Endothelial cell of umbilical vein (primary cell): ENCODE results near the gene SPAG8. TPM values are rescaled to one million over a fixed set of nuclear protein-coding genes. Genes with fewer than 3 reads are reported as not detected.

Experiments
- BruUV-seq: library from RNA; stranded (reverse); fragments of 400-500 nt; replicated peaks from 2 replicates; lab custom pipeline; 2021; lab: Mats Ljungman, UMichigan
- CTCF ChIA-PET: fragments of 300-600, 350-600 bp; sonication (Branson Sonifier 250); formaldehyde crosslinking; loops from one replicate; lab custom pipeline; 2021; ENCODE audit warnings: antibody characterized with exemption, inconsistent platforms; lab: Charles Lee
- POLR2A ChIA-PET: fragments of 300-600, 350-600 bp; sonication (Branson Sonifier 250); formaldehyde crosslinking; loops from one replicate; lab custom pipeline; 2021; ENCODE audit warnings: antibody characterized with exemption, inconsistent platforms; lab: Charles Lee
- DNase-seq: peaks from one replicate; pipeline ENCODE4 v3.0.0-alpha.2; 2011; ENCODE audit warnings: low read depth, low spot score
- FAIRE-seq: peaks from 2 replicates; lab custom pipeline; 2011; peaks lifted over from hg19 to GRCh38; lab: Jason Lieb, UNC
- H2AFZ ChIP-seq: 2 replicates; pipeline ENCODE4 v1.6.0; 2012; ENCODE audit warnings: low read depth, low read length, control low read depth, inconsistent platforms
- H3K27ac ChIP-seq: 2 replicates; pipeline ENCODE4 v1.5.1; 2011; ENCODE audit warnings: low read depth, mild to moderate bottlenecking, control low read depth, low read length, moderate library complexity; ENCODE audit not compliant: insufficient read depth
- H3K27me3 ChIP-seq, 2 experiments: 2 replicates each; pipeline versions ENCODE4 v1.6.0 to v1.6.1; 2011; ENCODE audit warnings: low read length in 2 of 2, mixed read lengths in 1 of 2; ENCODE audit not compliant: control insufficient read depth in 2 of 2, insufficient read depth in 2 of 2
- H3K36me3 ChIP-seq, 2 experiments: 2 replicates in 1 of 2; 3 replicates in 1 of 2; pipeline ENCODE4 v1.5.1; 2011; ENCODE audit warnings: low read length in 2 of 2, mild to moderate bottlenecking in 1 of 2, moderate library complexity in 1 of 2; ENCODE audit not compliant: control insufficient read depth in 2 of 2, insufficient read depth in 2 of 2; ENCODE audit errors: extremely low read depth in 1 of 2
- H3K4me1 ChIP-seq: 3 replicates; pipeline ENCODE4 v1.5.1; 2011; ENCODE audit warnings: mild to moderate bottlenecking, low read length; ENCODE audit not compliant: control insufficient read depth, insufficient read depth; ENCODE audit errors: extremely low read depth
- H3K4me2 ChIP-seq: 2 replicates; pipeline ENCODE4 v1.6.1; 2011; ENCODE audit warnings: low read length, control low read depth, mixed read lengths; ENCODE audit not compliant: insufficient read depth
- H3K4me3 ChIP-seq, 3 experiments: fragments of 200-600 bp in 1 of 3; sonication (generic), shearing (Covaris generic) in 1 of 3; replicated peaks in 1 of 3; 2 replicates each; pipeline ENCODE4 v1.5.1; 2011 to 2016; ENCODE audit warnings: control low read depth in 3 of 3, low read length in 3 of 3, mild to moderate bottlenecking in 2 of 3, inconsistent platforms in 1 of 3, low read depth in 1 of 3, moderate library complexity in 1 of 3; ENCODE audit not compliant: insufficient read depth in 1 of 3
- H3K79me2 ChIP-seq: 2 replicates; pipeline ENCODE4 v1.6.0; 2012; ENCODE audit warnings: low read length, inconsistent platforms; ENCODE audit not compliant: control insufficient read depth, insufficient read depth
- H3K9ac ChIP-seq: replicated peaks from 2 replicates; pipeline ENCODE3; 2011; ENCODE audit warnings: low read length, control low read depth; ENCODE audit not compliant: insufficient read depth; ENCODE audit errors: extremely low read depth
- H3K9me1 ChIP-seq: replicated peaks from 3 replicates; pipeline ENCODE4 v1.6.0; 2011; ENCODE audit warnings: mild to moderate bottlenecking, low read length; ENCODE audit not compliant: control insufficient read depth, insufficient read depth; ENCODE audit errors: extremely low read depth
- H3K9me3 ChIP-seq: replicated peaks from 2 replicates; pipeline ENCODE4 v1.5.1; 2012; ENCODE audit warnings: low read length, inconsistent platforms; ENCODE audit not compliant: control insufficient read depth, insufficient read depth
- H4K20me1 ChIP-seq: replicated peaks from 2 replicates; pipeline ENCODE3; 2011; ENCODE audit warnings: mild to moderate bottlenecking, low read length; ENCODE audit not compliant: control insufficient read depth, insufficient read depth; ENCODE audit errors: extremely low read depth
- CTCF ChIP-seq, 2 donors: IDR thresholded peaks; 1 replicate in 1 of 2; 2 replicates in 1 of 2; pipeline ENCODE4 v1.5.1; 2011; ENCODE audit warnings: low read length in 2 of 2, mild to moderate bottlenecking in 2 of 2, moderate library complexity in 2 of 2, control low read depth in 1 of 2, inconsistent platforms in 1 of 2, low read depth in 1 of 2; ENCODE audit not compliant: insufficient read depth in 1 of 2; ENCODE audit errors: extremely low read depth in 1 of 2
- EZH2 ChIP-seq: IDR thresholded peaks from 2 replicates; pipeline ENCODE4 v1.6.1; 2012; ENCODE audit warnings: borderline replicate concordance, low read depth, mild to moderate bottlenecking, moderate library complexity, low read length, inconsistent platforms; ENCODE audit not compliant: severe bottlenecking
- FOS ChIP-seq: IDR thresholded peaks from 2 replicates; pipeline ENCODE4 v1.6.1; 2011; ENCODE audit warnings: mild to moderate bottlenecking, low read length, moderate library complexity, borderline replicate concordance; ENCODE audit not compliant: insufficient read depth
- GATA2 ChIP-seq: IDR thresholded peaks from 2 replicates; pipeline ENCODE4 v1.7.0; 2011; ENCODE audit warnings: low read depth, mild to moderate bottlenecking, moderate library complexity, mixed read lengths, low read length; ENCODE audit not compliant: insufficient read length, insufficient read depth
- JUN ChIP-seq: IDR thresholded peaks from 2 replicates; pipeline ENCODE4 v1.6.1; 2011; ENCODE audit warnings: borderline replicate concordance, low read depth; ENCODE audit not compliant: insufficient read length, insufficient read depth
- MAX ChIP-seq: IDR thresholded peaks from 2 replicates; pipeline ENCODE4 v1.6.1; 2011; ENCODE audit not compliant: insufficient read depth, insufficient read length
- MYC ChIP-seq: IDR thresholded peaks from one replicate; pipeline ENCODE4 v1.6.1; 2011; ENCODE audit warnings: mild to moderate bottlenecking, low read depth, low read length
- POLR2A ChIP-seq: IDR thresholded peaks from 2 replicates; pipeline ENCODE4 v1.6.1; 2012; ENCODE audit warnings: low read depth, mild to moderate bottlenecking, control low read depth, low read length
- POLR2AphosphoS5 ChIP-seq: IDR thresholded peaks from 2 replicates; pipeline ENCODE4 v1.6.1; 2012; ENCODE audit warnings: low read depth, mild to moderate bottlenecking, control low read depth, low read length, moderate library complexity; ENCODE audit not compliant: insufficient read depth
- dilution Hi-C: fragments of 300-500 bp; cut with MboI; formaldehyde crosslinking; loops from one replicate; pipeline ENCODE4 v1.15.0; 2019; ENCODE audit warnings: low sequenced_read_pairs; ENCODE audit not compliant: extremely low pct_ligation_motif_present
- intact Hi-C: fragments of 100-400 bp; cut with micrococcal nuclease; formaldehyde crosslinking; loops from one replicate; pipeline ENCODE4 v1.10.0; 2022
- polyA plus RNA-seq, 4 experiments: library from polyadenylated mRNA; depleted of rRNA in 3 of 4; stranded (reverse) in 3 of 4; unstranded in 1 of 4; fragments of >200 nt; gene quantifications; 2 replicates each; pipeline versions ENCODE4 v1.2.1 to v1.2.3, GENCODE V29; 2011 to 2012; ENCODE audit warnings: missing spikeins in 1 of 4
- total RNA-seq: library from RNA; stranded (reverse); gene quantifications from 2 replicates; pipeline ENCODE4 v1.2.3, GENCODE V29; 2021

The SPAG8 gene
- total and polyA plus RNA-seq, 2 donors (not counting 3 experiments of a cell fraction or from before 2014, with no cell fraction given): 0.21 to 0.69 TPM

GRCh38 chr9:35792024-35792813 lies 19.8 kb downstream of the SPAG8 start:
- Histone ChIP-seq H4K20me1 (no peaks in the 10 kb centered on the region), H3K4me3 (peak overlapping the region in 1 of 3 experiments; percentile 36), H3K36me3 (no peaks in the 10 kb centered on the region), H3K4me2 (no peak overlapping the region), H3K79me2 (peaks cover 7% of the 10 kb centered on the region), H3K27me3 (no peaks in the 10 kb centered on the region), H3K9me1 (no peaks in the 10 kb centered on the region), H3K9ac (no peak overlapping the region), H3K27ac (no peak overlapping the region), H3K9me3 (no peaks in the 10 kb centered on the region), H3K4me1 (peaks cover 30% of the 10 kb centered on the region), H2AFZ (peak overlapping the region; percentile 76)
- no peak for FAIRE-seq
- intact Hi-C loops (no loop called here), dilution Hi-C loops (no loop called here)
- ChIA-PET CTCF (interaction anchor here (0.7 to 6.5 kb wide), 10 partner anchors 20 to 154 kb away, joined by 3 to 277 read pairs (median 6); partner anchors contain the start of genes FAM221B, GBA2, HINT2 and MSMP), POLR2A (no interaction called here)
- TF ChIP-seq MAX: no peak
- TF ChIP-seq JUN: no peak
- no peak for TF ChIP-seq FOS
- TF ChIP-seq MYC: no peak
- TF ChIP-seq CTCF (IDR thresholded peaks at IDR 0.05; ENCODE audit: extremely low read depth in 1 of 2, insufficient read depth in 1 of 2, low read depth in 1 of 2, low read length in 2 of 2): no peak
- TF ChIP-seq POLR2AphosphoS5: no peak
- TF ChIP-seq EZH2: no peak
- no peak for TF ChIP-seq GATA2
- no peak for TF ChIP-seq POLR2A
- no peak for DNase-seq
- TSS peak; percentile 24 for BruUV-seq
